GM12864 (cell line): ENCODE results near the gene DHRS1.

Source experiments
- DNase-seq: peaks from one replicate; pipeline ENCODE4 v3.0.0-alpha.2; 2011; ENCODE audit warnings: low read depth
- H3K4me3 ChIP-seq: 2 replicates; pipeline ENCODE4 v1.5.1; 2011; ENCODE audit warnings: mild to moderate bottlenecking, low read depth, low read length, control low read depth
- TF ChIP-seq, protein P1 (sequence below): IDR thresholded peaks from 2 replicates; pipeline ENCODE4 v1.5.1; 2011; ENCODE audit warnings: low read depth, mild to moderate bottlenecking, moderate library complexity, low read length, control low read depth, inconsistent platforms; ENCODE audit errors: missing control alignments

Gene DHRS1

DNA sequence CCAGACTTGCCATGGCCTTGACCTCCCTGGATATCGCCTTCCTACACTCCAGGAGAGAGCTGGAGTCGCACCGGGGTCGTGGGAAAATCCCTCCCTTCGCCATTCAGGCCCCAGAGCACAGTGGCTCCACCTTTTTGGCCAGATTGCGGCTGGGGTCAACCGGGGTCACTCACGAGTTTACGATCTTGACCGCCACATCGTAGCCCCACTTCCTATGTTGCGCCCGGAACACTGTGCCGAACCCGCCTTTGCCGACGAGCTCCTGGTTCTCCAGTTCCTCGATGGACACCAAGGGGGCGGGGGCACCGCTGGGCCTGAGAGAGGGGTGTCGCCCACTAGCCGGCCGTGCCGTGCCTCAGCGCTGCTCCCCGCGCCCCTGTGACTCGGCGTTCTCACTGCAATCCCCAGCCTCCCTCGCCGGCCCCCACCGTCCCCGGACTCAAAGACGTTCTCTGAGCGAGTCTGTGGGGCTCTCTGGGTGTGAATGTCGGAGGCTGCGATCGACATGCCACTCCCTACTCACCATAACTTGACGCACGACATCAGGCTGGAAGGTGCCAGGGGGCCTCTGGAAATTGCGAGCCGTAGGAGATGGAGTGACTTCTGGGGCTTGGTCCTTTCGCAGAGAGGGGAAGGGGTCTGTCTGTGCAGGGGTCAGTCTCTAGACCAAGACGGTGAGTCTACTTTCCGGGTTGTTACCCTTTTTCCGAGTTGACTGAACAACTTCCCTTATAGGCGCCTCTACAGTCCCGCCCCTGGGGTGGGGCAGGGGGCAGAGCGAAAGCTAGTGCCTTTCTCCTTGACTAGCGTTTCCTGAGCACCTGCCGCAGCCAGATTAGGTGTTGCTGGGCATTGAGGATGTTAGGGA lies 39.9 kb upstream of the DHRS1 start, which contains the start of gene RIPK3:
TSS of gene RIPK3 (minus strand) at position 708 of the 868 bp plus-strand sequence. CDS start at position 543, 165 bp downstream.
- peak within 1 kb of the TSS; percentile 69 for H3K4me3 ChIP-seq
- DNase-seq: peak; percentile 29
- TF ChIP-seq, protein P1, sequence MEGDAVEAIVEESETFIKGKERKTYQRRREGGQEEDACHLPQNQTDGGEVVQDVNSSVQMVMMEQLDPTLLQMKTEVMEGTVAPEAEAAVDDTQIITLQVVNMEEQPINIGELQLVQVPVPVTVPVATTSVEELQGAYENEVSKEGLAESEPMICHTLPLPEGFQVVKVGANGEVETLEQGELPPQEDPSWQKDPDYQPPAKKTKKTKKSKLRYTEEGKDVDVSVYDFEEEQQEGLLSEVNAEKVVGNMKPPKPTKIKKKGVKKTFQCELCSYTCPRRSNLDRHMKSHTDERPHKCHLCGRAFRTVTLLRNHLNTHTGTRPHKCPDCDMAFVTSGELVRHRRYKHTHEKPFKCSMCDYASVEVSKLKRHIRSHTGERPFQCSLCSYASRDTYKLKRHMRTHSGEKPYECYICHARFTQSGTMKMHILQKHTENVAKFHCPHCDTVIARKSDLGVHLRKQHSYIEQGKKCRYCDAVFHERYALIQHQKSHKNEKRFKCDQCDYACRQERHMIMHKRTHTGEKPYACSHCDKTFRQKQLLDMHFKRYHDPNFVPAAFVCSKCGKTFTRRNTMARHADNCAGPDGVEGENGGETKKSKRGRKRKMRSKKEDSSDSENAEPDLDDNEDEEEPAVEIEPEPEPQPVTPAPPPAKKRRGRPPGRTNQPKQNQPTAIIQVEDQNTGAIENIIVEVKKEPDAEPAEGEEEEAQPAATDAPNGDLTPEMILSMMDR: no peak

DNA sequence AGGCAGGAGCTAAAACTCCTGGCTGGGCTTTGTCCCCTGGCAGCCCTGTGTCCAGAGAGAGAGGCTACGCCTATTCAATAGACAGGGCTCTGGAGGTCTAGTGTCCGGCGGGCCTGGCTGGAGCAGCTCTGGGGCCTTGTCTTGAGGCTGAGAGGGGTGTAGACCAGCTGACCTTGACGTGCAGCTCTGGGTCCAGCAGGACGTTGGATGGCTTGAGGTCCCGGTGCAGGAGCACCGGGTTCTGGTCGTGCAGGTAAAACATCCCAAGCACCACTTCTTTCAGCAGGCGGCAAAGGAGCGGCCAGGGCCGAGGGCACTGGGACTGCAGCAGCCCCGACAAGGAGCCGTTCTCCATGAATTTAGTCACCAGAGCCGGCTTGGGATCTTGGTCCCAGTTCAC lies 39.3 kb upstream of the DHRS1 start:
- peak overlapping the region; percentile 69 for H3K4me3 ChIP-seq
- TF ChIP-seq, protein P1: no peak

DNA sequence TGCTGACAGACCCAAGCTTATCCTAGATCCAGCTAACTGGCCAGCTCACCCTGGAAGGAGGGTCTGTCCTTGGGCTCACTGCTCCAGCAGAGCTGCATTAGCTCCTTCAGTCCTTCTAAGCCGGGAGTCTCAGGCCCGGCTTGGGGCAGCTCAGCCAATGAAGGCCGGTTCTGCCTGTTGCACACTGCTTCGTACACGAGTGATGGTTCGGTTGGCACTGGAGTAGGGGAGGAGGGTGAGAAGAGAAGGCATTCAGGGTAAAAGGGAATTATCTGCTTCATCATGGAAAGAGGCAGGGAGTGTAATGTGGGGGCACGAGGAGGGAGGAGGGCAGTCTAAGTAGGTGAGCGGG lies 38.2 kb upstream of the DHRS1 start:
- no peak overlapping the region for H3K4me3 ChIP-seq
- TF ChIP-seq, protein P1: no peak
- DNase-seq: no peak

More for the DNA sequence above, 39.3 kb upstream of the DHRS1 start:
- DNase-seq: no peak

DNA sequence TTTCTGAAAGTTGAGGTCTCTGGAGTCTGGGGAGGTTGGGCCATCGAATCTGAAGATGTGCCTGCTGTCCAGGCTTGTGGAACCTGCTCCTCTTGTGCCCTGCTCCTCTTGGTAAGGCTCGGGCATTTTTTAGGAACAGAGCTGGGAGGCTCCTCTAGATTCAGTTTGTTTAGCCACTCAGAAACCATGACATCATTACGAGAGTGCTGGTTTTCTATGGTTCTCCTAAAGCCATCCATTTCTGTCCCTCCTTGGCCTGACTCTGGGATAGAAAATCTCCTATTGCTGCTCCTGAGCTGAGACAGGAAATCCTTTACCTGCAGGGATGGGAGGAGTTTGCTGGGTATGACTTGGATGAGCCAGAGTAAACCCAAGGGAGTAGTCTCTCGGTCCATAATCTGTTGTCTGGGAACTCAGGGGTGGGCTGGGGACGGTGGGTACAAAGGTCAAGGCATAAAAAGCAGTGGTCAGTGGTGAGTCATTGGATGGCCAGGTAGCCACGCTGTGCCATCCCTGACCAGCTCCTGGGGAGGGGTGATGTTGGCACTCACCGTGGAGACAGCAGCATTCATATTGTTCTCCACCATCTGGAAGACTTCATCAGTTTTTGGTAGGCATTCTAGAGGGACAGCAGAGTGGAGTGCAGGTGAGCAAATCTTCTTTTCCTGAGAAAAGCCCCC lies 37.7 kb upstream of the DHRS1 start:
- no peak overlapping the region for H3K4me3 ChIP-seq
- no peak for DNase-seq
- TF ChIP-seq, protein P1: no peak

DNA sequence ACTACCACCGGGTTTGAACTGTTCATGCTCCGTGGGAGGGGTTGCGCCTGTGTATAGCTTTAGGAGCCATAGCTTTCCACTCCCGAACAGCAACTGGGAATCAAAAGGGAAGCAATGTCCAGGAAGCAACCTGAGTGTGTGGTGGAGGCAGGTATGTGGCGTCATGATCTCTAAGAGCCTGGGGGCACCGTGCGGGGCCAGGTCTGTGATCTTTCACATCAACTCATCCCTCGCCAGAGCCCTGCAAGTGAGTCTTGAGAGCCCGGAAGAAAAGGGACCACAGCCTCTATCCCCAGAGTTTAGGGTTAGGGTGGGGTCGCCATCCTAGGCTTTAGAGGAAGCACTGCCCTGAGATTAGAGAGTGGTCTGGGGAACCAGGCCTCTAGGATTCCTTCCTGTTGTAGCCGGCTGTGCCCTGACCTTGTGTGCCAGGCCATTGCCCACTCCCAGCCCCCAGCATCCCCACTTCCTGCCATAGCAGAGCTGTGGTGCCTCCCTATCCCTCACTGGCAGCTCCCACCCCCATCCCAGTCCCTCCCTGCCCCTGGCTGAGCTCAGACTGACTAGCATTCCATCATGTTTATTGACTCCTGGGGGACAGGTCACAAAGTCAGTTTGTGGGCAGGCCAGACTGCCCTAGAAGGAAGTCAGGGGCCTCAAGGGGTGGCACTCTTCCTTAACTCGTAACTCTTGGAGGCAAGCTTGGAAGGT lies 36.0 kb upstream of the DHRS1 start:
- TF ChIP-seq, protein P1: no peak
- no peak for DNase-seq
- no peak overlapping the region for H3K4me3 ChIP-seq

DNA sequence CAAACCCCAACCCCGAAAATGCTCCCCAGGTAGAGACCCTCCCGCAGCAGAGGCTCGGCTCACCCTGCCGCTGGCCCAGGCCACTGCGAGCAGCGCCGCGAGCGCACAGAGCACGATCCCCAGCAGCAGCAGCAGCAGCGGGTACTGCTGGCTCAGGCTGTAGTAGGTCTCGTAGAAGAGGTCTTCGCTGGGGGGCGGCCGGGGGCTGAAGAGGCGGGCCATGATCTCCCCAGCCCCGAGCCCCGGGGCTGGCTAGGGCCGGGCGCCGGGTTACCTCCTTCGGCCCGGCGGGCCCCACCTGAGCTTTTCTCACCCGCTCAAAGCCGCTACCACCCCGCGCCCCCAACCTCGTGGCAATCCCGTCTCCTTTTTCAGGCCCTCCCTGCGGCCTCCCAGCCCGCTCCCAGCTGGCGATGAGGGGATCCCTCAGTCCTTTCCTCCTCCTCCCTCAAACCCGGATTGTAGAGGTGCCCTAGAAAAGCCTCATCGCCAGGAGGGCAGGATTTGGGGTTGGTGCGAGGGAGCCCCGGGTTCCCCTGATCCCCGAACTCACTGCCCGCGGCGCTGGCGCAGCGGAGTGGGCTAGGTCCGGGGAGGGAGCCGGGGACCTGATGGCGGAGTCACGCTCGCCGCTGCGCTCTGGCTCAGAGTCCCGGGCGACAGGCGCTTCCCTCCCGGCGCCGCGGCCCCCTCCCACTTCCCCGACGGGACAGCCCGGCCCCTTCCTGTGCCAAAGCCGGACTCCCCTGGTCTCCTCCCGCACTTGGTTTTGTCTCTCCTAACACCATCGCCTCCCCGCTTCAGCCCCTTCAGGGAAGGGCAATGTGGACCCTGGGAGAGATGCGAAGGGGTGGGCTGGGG lies 35.1 kb upstream of the DHRS1 start, which contains the start of gene ADCY4:
TSS of gene ADCY4 (minus strand) at position 641 of the 861 bp plus-strand sequence. CDS start at position 222, 419 bp downstream.
- H3K4me3 ChIP-seq: peak within 1 kb of the TSS; percentile 9; the same call in 1 of the 2 replicates
- TF ChIP-seq, protein P1: no peak

More for the DNA sequence above, 35.1 kb upstream of the DHRS1 start, which contains the start of gene ADCY4:
- no peak for DNase-seq
